GM18873 (cell line): ENCODE results near the gene LEMD2.
"Not testable (repeated sequence)": the region's sequence is repeated elsewhere in the genome, so short reads cannot be mapped to it uniquely, and the experiment has no call there.

Experiments
- ATAC-seq: cut with Tn5 transposase; IDR thresholded peaks from one replicate; pipeline ENCODE4 v1.9.1; 2021; ENCODE audit warnings: mild to moderate bottlenecking, moderate library complexity, moderate number of reproducible peaks; ENCODE audit not compliant: unreplicated experiment, low FRiP score

Gene LEMD2

DNA sequence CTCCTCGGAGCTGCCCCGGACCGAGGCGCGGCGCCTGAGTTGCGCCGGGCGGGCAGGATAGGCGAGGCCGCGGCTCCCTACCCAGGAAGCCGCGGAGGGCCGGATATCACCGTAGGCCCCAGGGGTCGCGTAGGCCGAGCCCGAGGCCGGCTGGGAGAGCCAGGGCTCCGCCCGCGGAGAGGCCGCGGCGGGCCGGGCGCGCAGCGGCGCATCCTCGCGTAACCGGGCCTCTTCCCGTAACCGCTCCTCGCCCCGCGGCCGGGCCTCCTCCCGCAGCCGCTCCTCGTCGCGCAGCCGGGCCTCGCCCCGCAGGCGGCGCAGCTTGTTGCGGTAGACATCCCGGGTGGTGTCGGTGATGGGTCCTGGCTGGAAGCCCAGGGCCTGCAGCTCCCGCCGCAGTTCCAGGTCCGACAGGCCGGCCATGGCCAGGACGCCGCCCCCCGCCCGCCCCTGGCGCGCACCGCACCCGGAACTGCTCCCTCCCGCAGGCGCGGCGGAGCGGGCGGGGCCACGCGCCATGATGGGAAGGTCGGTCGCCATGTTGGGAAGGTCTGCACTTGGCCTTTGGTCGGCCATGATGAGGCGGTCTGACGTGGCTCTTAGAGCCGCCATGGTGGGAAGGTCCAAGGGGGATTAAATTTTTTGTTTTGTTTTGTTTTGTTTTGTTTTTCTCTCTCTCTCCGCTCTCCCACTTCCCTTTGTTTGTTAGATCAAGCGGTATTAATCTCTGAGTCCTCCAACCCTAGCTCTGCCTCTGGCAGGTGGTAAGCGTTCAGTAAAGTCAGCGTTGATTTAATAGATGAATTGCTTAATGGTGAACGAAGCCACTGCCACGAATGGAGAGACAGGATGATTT is at the start of gene LEMD2:
LEMD2 (minus strand) TSS at position 437 of the 856 bp plus-strand sequence; CDS start at position 423, 14 bp downstream.
- peak; percentile 77 for ATAC-seq

DNA sequence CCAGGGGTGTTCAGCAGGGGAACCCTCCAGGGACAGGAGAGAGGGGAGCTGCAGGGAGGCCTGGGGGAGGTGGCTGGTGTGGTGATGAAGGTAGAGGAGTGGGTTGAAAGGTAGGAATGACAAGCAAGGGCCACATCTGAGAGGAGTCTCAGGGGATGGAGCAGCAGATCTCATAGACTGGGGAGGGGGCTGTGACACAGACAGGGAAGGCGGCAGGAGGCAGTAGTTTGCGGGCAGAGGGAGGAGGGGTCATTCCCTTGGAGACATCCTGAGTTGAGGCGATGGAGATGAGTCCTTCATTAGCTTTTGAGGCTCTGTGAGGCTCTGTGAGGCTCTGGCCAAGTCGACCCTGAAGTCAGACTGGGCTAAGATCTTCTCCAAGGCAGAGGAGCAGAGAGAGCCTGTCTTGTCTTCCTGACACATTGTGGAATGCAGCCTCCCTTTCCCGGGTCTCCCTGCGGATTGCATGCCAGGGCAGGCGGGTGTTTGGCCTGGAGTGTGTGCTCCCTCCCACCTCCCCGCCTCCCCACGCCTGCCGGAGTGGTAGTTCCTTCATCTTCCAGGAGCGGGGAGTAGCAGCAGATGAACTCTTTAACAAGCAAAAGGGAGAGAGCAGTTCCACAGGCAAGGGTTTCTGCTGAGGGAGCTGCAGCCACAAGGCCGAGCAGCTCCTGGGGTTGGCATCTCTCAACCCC is 49.2 kb upstream of the LEMD2 start:
- no peak for ATAC-seq

GRCh38 chr6:33836806-33837469 is 48.0 kb upstream of the LEMD2 start:
- ATAC-seq: no peak

- ATAC-seq: no peak
Observed at GRCh38 chr6:33834401-33835392, 45.8 kb upstream of the LEMD2 start.

- no peak for ATAC-seq
Observed at GRCh38 chr6:33833599-33833998, 44.7 kb upstream of the LEMD2 start.

DNA sequence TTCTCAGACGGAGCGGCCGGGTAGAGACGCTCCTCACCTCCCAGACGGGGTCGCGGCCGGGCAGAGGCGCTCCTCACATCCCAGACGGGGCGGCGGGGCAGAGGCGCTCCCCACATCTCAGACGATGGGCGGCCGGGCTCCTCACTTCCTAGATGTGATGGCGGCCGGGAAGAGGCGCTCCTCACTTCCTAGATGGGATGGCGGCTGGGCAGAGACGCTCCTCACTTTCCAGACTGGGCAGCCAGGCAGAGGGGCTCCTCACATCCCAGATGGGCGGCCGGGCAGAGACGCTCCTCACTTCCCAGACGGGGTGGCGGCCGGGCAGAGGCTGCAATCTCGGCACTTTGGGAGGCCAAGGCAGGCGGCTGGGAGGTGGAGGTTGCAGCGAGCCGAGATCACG is 43.9 kb upstream of the LEMD2 start:
- not testable (repeated sequence) for ATAC-seq

- not testable (repeated sequence) for ATAC-seq
Observed at GRCh38 chr6:33831725-33832124, 42.8 kb upstream of the LEMD2 start.

- ATAC-seq: no peak
Observed at GRCh38 chr6:33830635-33831240, 41.8 kb upstream of the LEMD2 start.

- no peak for ATAC-seq
Observed at GRCh38 chr6:33828764-33829731, 40.1 kb upstream of the LEMD2 start.

DNA sequence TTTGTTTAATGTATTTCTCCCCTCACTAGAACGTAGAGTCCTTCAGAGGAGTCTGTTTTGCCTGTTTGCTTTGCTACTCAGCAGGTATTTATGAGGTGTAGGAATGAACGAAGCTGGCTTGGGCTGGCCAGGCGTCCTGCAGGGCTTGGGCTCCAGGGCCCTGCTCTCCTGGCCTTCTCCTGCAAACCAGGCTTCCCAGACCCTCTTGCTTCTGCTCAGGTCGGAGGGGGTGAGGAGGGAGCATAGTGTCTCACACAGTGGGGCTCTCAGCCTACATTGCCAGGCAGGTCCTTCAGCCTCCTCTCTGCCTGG is 39.5 kb upstream of the LEMD2 start:
- no peak for ATAC-seq

DNA sequence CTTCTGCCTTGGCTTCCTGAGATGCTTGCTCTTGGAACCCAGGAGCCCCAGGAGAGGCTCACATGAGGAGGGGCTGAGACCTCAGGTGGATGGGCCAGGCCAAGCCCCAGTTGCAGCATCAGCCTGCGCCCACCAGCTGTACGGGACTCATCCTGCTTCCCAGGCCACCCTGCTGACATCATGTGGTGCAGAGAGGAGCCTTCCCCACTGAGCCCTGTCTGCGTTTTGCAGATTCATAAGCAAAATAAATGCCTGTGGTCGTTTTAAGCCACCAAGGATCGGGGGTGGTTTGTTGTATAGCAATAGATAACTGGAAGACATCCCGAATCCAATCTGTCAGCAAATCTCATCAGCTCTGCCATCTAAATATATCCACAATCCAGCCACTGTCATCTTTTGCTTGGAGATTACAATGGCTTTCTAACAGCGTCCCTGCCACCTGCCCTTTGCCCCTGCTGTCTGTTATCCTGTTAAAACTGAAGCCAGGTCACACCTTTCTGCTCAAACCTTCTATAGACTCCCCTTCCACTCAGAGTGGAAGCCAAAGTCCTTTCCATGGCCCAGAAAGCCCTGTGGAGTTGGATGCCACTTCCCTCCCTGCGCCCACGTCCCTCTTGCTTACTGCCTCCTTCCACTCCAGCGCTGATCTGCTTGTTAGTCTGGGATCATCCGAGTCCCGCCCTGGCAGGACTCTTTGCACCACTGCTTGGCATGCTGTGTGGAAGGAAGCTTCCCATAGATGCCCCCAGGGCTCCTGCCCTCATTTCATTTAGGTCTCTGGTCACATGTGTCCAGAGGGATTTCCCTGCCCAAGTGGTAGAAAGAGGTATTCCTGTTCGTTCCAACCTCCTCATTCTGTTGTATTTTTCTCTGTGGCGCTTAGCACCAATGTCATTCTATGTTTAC is 38.9 kb upstream of the LEMD2 start:
- ATAC-seq: no peak

DNA sequence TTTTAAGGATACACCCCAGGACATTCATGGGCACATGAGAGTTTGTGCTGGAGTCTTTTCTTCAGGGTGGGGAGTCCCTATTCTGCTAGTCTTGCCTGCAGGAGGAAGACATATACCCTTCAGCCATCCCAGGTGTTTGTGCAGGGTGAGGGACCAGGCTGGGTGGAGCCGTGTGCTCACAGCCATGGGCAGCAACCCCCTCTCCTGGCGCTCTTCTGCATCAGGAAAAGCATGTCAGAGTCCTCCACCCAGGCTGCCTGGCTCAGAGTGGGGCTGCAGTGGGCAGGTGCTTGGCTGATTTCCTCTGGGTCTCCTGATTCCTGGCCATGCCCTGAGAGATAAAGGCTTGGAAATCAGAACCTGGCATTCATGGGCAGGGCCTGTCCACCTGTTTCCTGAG is 37.6 kb upstream of the LEMD2 start:
- ATAC-seq: no peak

- no peak for ATAC-seq
Observed at GRCh38 chr6:33824461-33825154, 35.7 kb upstream of the LEMD2 start.

DNA sequence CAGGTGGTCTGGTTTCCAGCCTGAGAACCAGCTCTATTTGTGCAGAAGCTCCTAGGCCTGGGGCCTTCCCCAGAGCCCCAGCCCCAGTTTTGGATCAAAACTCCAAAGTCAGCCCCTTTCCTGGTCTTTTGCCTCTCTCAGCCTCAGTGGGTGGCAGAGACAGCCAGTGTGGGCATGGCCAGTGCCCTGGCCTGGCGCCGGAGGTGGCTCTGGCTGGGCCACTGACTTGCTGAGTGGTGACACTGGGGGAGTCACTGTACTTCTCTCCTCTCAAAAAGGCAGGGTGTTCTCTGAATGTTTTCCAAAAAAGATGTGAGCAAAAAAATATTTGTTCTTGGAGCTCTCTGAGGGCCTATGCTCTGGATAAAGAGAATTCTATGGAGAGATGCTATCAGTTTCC is 34.9 kb upstream of the LEMD2 start:
- ATAC-seq: no peak

DNA sequence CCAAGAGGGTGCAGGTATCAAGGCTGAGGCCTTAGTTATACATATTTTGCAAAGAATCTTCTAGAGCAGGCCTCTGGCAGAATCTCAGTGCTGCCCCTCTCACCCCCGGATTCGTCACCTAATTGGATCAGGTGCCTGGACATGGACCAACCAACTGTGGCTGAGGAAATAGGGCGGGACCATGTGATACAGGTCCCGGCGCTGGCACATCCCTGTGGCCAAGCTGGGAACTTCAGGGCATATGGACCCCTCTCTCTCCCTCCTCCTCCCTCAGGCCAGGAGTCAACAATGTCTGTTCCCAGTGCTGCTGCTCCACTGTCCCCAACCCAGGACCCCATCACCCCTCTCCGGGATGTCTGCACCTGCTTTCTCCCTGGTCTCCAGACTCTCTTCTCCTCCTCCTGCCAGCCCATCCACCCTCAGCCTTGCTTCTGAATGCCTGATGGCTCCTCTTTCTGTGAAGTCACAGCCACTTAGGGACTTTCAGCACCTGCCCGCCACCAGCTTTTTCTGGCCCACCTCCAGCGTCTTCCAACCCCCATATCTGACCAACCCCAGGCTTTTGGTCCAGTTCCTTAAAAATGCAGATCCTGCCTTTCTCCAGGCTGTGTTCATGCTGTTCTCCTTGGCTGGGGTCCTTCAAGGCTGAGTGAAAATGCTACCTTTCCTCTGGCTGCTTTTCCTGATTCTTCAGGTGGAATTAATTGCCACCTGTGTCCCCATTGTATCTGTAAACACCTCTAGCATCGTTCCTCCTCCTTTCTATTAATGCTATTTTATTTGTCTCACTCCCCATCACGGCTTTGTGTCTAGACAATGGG is 33.9 kb upstream of the LEMD2 start:
- ATAC-seq: no peak

DNA sequence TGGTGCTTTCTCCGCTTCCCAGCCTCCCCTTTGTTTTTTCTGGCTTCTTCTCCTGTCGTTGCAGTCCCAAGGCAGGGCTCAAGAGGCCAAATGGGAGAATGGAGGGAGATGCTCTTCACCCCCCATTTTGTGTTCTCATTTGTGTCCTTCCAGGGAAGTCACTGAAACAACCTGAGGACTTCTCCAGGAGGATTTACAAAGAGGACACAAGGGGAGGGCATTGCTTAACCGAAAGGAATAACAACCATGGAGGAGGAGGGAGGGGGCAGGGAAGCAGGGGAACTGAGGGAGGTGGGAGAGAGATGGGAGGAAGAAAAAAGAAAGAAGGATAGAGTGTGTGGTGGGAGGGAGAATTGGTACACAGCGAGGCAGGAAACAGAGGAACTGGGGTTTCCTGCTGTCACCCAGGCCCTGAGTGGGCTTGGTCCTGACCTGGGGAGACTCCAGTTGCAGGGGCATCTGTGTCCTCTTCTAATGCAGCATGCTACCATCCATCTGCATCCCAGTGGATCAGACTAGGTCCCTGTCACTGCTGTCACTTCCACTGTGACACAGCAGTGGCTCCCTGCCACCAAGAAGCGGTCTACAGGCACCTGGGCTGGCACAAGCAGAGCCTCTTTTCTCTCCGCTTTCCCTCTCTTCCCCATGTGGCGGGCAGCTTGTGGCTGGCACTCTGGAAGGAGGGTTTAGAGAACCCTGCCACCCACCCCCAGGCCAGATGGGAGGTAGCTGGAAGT is 32.0 kb upstream of the LEMD2 start:
- no peak for ATAC-seq
